Upper lobe of right lung (tissue), 1 donor: ENCODE results near the gene SHC2. TPM values are rescaled to one million over a fixed set of nuclear protein-coding genes. Genes with fewer than 3 reads are reported as not detected.
"Not testable (repeated sequence)": the region's sequence is repeated elsewhere in the genome, so short reads cannot be mapped to it uniquely, and the experiment has no call there.

Experiments used
- ATAC-seq: fragments of 200-7000 bp; cut with Tn5 transposase; one replicate; pipeline ENCODE4 v1.9.1; 2020; ENCODE audit warnings: mild to moderate bottlenecking, moderate library complexity
- DNase-seq: peaks from one replicate; pipeline ENCODE4 v3.0.0-alpha.2; 2020
- H3K27ac ChIP-seq: fragments of 200-600 bp; one replicate; pipeline ENCODE4 v1.8.0; 2022
- H3K27me3 ChIP-seq: fragments of 200-600 bp; one replicate; pipeline ENCODE4 v1.8.0; 2022; ENCODE audit warnings: mild to moderate bottlenecking
- H3K36me3 ChIP-seq: fragments of 200-600 bp; one replicate; pipeline ENCODE4 v1.8.0; 2022
- H3K4me1 ChIP-seq: fragments of 200-600 bp; one replicate; pipeline ENCODE4 v1.8.0; 2022
- H3K4me3 ChIP-seq: fragments of 200-600 bp; one replicate; pipeline ENCODE4 v1.8.0; 2022; ENCODE audit warnings: mild to moderate bottlenecking
- H3K9me3 ChIP-seq: fragments of 200-600 bp; one replicate; pipeline ENCODE4 v1.8.0; 2022
- CTCF ChIP-seq: fragments of 200-600 bp; IDR thresholded peaks from one replicate; pipeline ENCODE4 v1.8.0; 2022; ENCODE audit warnings: antibody characterized with exemption
- intact Hi-C: fragments of 100-400 bp; cut with DNase I; formaldehyde crosslinking; loops from one replicate; pipeline ENCODE4 v1.11.0; 2022
- total RNA-seq: library from RNA; stranded (reverse); fragmentation: NEBNext Ultra II Directional; extraction: Animal tissue kit (Norgen Biotek cat#: 25700); gene quantifications from one replicate; pipeline ENCODE4 v1.2.1, GENCODE V29; 2021
- donor health status: DM: no; HTN: yes; CAD: no; lungs with severe emphysema.

SHC2 gene
- total RNA-seq, 1 donor from 2014 or later, result 37.8 TPM

- DNase-seq, result no peak
- ATAC-seq, result no peak
- no peaks in the 10 kb centered on the region for H3K9me3 ChIP-seq
- H3K36me3 ChIP-seq, result no peaks in the 10 kb centered on the region
- no peak overlapping the region for H3K27ac ChIP-seq
- no peak for TF ChIP-seq CTCF
- no peaks in the 10 kb centered on the region for H3K27me3 ChIP-seq
- H3K4me1 ChIP-seq, result no peaks in the 10 kb centered on the region
- intact Hi-C loops, result no loop called here
- no peak overlapping the region for H3K4me3 ChIP-seq
These were observed 65.4 kb downstream of the SHC2 start for GRCh38 chr19:395467-395866.

- intact Hi-C loops, H3K4me3 ChIP-seq, ATAC-seq, H3K27ac ChIP-seq, H3K27me3 ChIP-seq, H3K4me1 ChIP-seq, DNase-seq, H3K9me3 ChIP-seq, H3K36me3 ChIP-seq: not testable (repeated sequence)
These were observed 66.0 kb downstream of the SHC2 start for GRCh38 chr19:394857-395256.

- H3K4me3 ChIP-seq, ATAC-seq, H3K4me1 ChIP-seq, H3K9me3 ChIP-seq, H3K27ac ChIP-seq, DNase-seq, H3K27me3 ChIP-seq, H3K36me3 ChIP-seq, intact Hi-C loops: not testable (repeated sequence)
These were observed 67.3 kb downstream of the SHC2 start for GRCh38 chr19:393560-393959.

GRCh38 chr19:392375-392970 is 68.4 kb downstream of the SHC2 start:
- no peak overlapping the region for H3K27ac ChIP-seq
- DNase-seq (peak; percentile 59), ATAC-seq (peak; percentile 65)
- no peaks in the 10 kb centered on the region for H3K36me3 ChIP-seq
- no peak overlapping the region for H3K4me3 ChIP-seq
- H3K4me1 ChIP-seq, result no peaks in the 10 kb centered on the region
- TF ChIP-seq CTCF, result no peak
- H3K9me3 ChIP-seq, result no peaks in the 10 kb centered on the region
- no peaks in the 10 kb centered on the region for H3K27me3 ChIP-seq
- intact Hi-C loops, result no loop called here

- intact Hi-C loops, result no loop called here
- H3K27me3 ChIP-seq, result no peaks in the 10 kb centered on the region
- ATAC-seq (no peak), DNase-seq (peak; percentile 54)
- no peak for TF ChIP-seq CTCF
- H3K36me3 ChIP-seq, result no peaks in the 10 kb centered on the region
- no peaks in the 10 kb centered on the region for H3K9me3 ChIP-seq
- H3K4me1 ChIP-seq, result no peaks in the 10 kb centered on the region
- H3K27ac ChIP-seq, result no peak overlapping the region
- H3K4me3 ChIP-seq, result no peak overlapping the region
These were observed 69.0 kb downstream of the SHC2 start for GRCh38 chr19:391726-392374.

- Histone ChIP-seq H3K27me3 (no peaks in the 10 kb centered on the region), H3K4me1 (no peaks in the 10 kb centered on the region), H3K4me3 (no peak overlapping the region), H3K9me3 (no peaks in the 10 kb centered on the region), H3K36me3 (no peaks in the 10 kb centered on the region), H3K27ac (no peak overlapping the region)
- DNase-seq (no peak), ATAC-seq (no peak)
- TF ChIP-seq CTCF, result no peak
- intact Hi-C loops, result no loop called here
These were observed 69.7 kb downstream of the SHC2 start for GRCh38 chr19:391207-391557.
